ENCODE results near the gene SPG7.
A peak's percentile ranks its signal among the peaks of the same experiment; 100 is the strongest.

Gene SPG7

DNA sequence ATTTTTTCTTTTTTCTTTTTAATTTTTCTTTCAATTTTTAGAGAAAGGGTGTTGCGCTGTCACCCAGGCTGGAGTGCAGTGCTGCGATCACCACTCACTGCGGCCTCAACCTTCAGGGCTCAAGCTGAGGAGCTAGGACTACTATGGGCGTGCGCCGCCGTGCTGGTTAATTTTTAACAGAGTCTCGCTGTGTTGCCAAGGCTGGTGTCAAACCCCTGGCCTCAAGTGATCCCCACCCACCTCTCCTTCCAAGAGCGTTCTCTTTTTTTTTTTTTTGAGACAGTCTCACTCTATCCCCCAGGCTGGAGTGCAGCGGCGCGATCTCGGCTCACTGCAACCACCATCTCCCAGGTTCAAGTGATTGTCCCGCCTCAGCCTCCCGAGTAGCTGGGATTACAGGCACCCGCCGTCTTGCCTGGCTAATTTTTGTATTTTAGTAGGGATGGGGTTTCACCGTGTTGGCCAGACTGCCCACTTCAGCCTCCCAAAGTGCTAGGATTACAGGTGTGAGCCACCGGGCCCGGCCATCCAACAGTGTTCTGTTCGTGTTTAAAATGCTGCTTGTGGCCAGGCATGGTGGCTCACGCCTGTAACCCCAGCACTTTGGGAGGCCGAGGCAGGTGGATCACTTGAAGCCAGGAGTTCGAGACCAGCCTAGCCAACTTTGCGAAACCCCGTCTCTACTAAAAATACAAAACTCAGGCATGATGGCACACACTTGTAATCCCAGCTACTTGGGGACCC, 37.8 kb downstream of the SPG7 start:
- Histone ChIP-seq H2AK5ac (ENCODE audit: low read depth, low read length) (no peak overlapping the region), H3K4ac (ENCODE audit: low read length) (no peak overlapping the region), H3K4me3 (ENCODE audit: low read length in 2 of 2) (no peak overlapping the region), H2BK5ac (ENCODE audit: low read length) (no peak overlapping the region), H3K4me1 (ENCODE audit: control insufficient read depth in 2 of 2, insufficient read depth in 1 of 2, low read depth in 1 of 2, low read length in 2 of 2) (no peaks in the 10 kb centered on the region), H3K14ac (ENCODE audit: low read length) (no peak overlapping the region), H2BK15ac (ENCODE audit: low read length) (no peak overlapping the region), H3K9me3 (replicated peaks in 1 of 2; ENCODE audit: control insufficient read depth in 2 of 2, insufficient read depth in 1 of 2, low read depth in 1 of 2, low read length in 2 of 2) (peaks cover 0 to 3% of the 10 kb centered on the region in 2 donors), H4K8ac (ENCODE audit: low read depth, low read length) (no peak overlapping the region), H2BK120ac (ENCODE audit: low read depth, low read length) (no peak overlapping the region), H3K27me3 (ENCODE audit: control insufficient read depth in 3 of 3, insufficient read depth in 3 of 3, low read depth in 1 of 3, low read length in 3 of 3) (no peaks in the 10 kb centered on the region), H3K79me1 (ENCODE audit: low read depth, low read length) (peaks cover 7% of the 10 kb centered on the region), H4K91ac (ENCODE audit: low read depth, low read length, poor library complexity) (no peak overlapping the region), H2BK12ac (ENCODE audit: low read length) (no peak overlapping the region), H3K4me2 (ENCODE audit: insufficient read depth, low read length, poor library complexity, severe bottlenecking) (no peak overlapping the region), H3K27ac (replicated peaks; ENCODE audit: low read length) (no peak overlapping the region), H3K36me3 (replicated peaks in 1 of 2; ENCODE audit: control insufficient read depth in 2 of 2, insufficient read depth in 2 of 2, low read length in 2 of 2) (peaks cover 47 to 91% of the 10 kb centered on the region in 2 donors), H2AFZ (ENCODE audit: low read length) (no peak overlapping the region), H3K18ac (ENCODE audit: low read length) (no peak overlapping the region), H3K23ac (ENCODE audit: low read depth, low read length, poor library complexity) (no peak overlapping the region), H3K9ac (ENCODE audit: low read depth, low read length, poor library complexity) (no peak overlapping the region)
- no CpG with 5 or more reads among the region's 26 CpGs for WGBS, 2 donors (ENCODE audit: extremely low coverage in 2 of 2, insufficient read length in 2 of 2, insufficient replicate concordance in 1 of 2)
- no peak for DNase-seq (ENCODE audit: low spot score)

- Histone ChIP-seq H2BK5ac (ENCODE audit: low read length) (no peak overlapping the region), H4K91ac (ENCODE audit: low read depth, low read length, poor library complexity) (no peak overlapping the region), H2BK120ac (ENCODE audit: low read depth, low read length) (no peak overlapping the region), H2AK5ac (ENCODE audit: low read depth, low read length) (no peak overlapping the region), H3K27ac (replicated peaks; ENCODE audit: low read length) (no peak overlapping the region), H3K9ac (ENCODE audit: low read depth, low read length, poor library complexity) (no peak overlapping the region), H3K23ac (ENCODE audit: low read depth, low read length, poor library complexity) (no peak overlapping the region), H2BK12ac (ENCODE audit: low read length) (no peak overlapping the region), H2BK15ac (ENCODE audit: low read length) (no peak overlapping the region), H3K4me1 (ENCODE audit: control insufficient read depth in 2 of 2, insufficient read depth in 1 of 2, low read depth in 1 of 2, low read length in 2 of 2) (no peaks in the 10 kb centered on the region), H3K79me1 (ENCODE audit: low read depth, low read length) (peaks cover 2% of the 10 kb centered on the region), H3K9me3 (replicated peaks in 1 of 2; ENCODE audit: control insufficient read depth in 2 of 2, insufficient read depth in 1 of 2, low read depth in 1 of 2, low read length in 2 of 2) (peaks cover 0 to 5% of the 10 kb centered on the region in 2 donors), H2AFZ (ENCODE audit: low read length) (no peak overlapping the region), H3K36me3 (replicated peaks in 1 of 2; ENCODE audit: control insufficient read depth in 2 of 2, insufficient read depth in 2 of 2, low read length in 2 of 2) (peaks cover 44 to 91% of the 10 kb centered on the region in 2 donors), H3K14ac (ENCODE audit: low read length) (no peak overlapping the region), H3K4me3 (ENCODE audit: low read length in 2 of 2) (no peak overlapping the region), H4K8ac (ENCODE audit: low read depth, low read length) (no peak overlapping the region), H3K4me2 (ENCODE audit: insufficient read depth, low read length, poor library complexity, severe bottlenecking) (no peak overlapping the region), H3K18ac (ENCODE audit: low read length) (no peak overlapping the region), H3K27me3 (ENCODE audit: control insufficient read depth in 3 of 3, insufficient read depth in 3 of 3, low read depth in 1 of 3, low read length in 3 of 3) (no peaks in the 10 kb centered on the region), H3K4ac (ENCODE audit: low read length) (no peak overlapping the region)
- DNase-seq (ENCODE audit: low spot score), result no peak
- WGBS, 2 donors (ENCODE audit: extremely low coverage in 2 of 2, insufficient read length in 2 of 2, insufficient replicate concordance in 1 of 2), result no CpG with 5 or more reads among the region's 19 CpGs
Measured at GRCh38 chr16:89546781-89547180, 38.6 kb downstream of the SPG7 start.

- Histone ChIP-seq H4K8ac (ENCODE audit: low read depth, low read length) (no peak overlapping the region), H3K4ac (ENCODE audit: low read length) (no peak overlapping the region), H3K4me3 (ENCODE audit: low read length in 2 of 2) (no peak overlapping the region), H3K23ac (ENCODE audit: low read depth, low read length, poor library complexity) (no peak overlapping the region), H3K36me3 (replicated peaks in 1 of 2; ENCODE audit: control insufficient read depth in 2 of 2, insufficient read depth in 2 of 2, low read length in 2 of 2) (peaks cover 43 to 91% of the 10 kb centered on the region in 2 donors), H2BK12ac (ENCODE audit: low read length) (no peak overlapping the region), H3K27me3 (ENCODE audit: control insufficient read depth in 3 of 3, insufficient read depth in 3 of 3, low read depth in 1 of 3, low read length in 3 of 3) (no peaks in the 10 kb centered on the region), H3K4me1 (ENCODE audit: control insufficient read depth in 2 of 2, insufficient read depth in 1 of 2, low read depth in 1 of 2, low read length in 2 of 2) (no peaks in the 10 kb centered on the region), H3K79me1 (ENCODE audit: low read depth, low read length) (peaks cover 1% of the 10 kb centered on the region), H3K9me3 (replicated peaks in 1 of 2; ENCODE audit: control insufficient read depth in 2 of 2, insufficient read depth in 1 of 2, low read depth in 1 of 2, low read length in 2 of 2) (peaks cover 0 to 5% of the 10 kb centered on the region in 2 donors), H2BK5ac (ENCODE audit: low read length) (no peak overlapping the region), H3K18ac (ENCODE audit: low read length) (no peak overlapping the region), H2BK120ac (ENCODE audit: low read depth, low read length) (no peak overlapping the region), H3K14ac (ENCODE audit: low read length) (no peak overlapping the region), H2BK15ac (ENCODE audit: low read length) (no peak overlapping the region), H2AFZ (ENCODE audit: low read length) (no peak overlapping the region), H3K4me2 (ENCODE audit: insufficient read depth, low read length, poor library complexity, severe bottlenecking) (no peak overlapping the region), H3K9ac (ENCODE audit: low read depth, low read length, poor library complexity) (no peak overlapping the region), H2AK5ac (ENCODE audit: low read depth, low read length) (no peak overlapping the region), H3K27ac (replicated peaks; ENCODE audit: low read length) (no peak overlapping the region), H4K91ac (ENCODE audit: low read depth, low read length, poor library complexity) (no peak overlapping the region)
- DNase-seq (ENCODE audit: low spot score), result no peak
- no CpG with 5 or more reads among the region's 17 CpGs for WGBS, 2 donors (ENCODE audit: extremely low coverage in 2 of 2, insufficient read length in 2 of 2, insufficient replicate concordance in 1 of 2)
Measured at GRCh38 chr16:89547291-89547690, 39.1 kb downstream of the SPG7 start.

GRCh38 chr16:89547860-89548259, 39.7 kb downstream of the SPG7 start:
- no peak overlapping the region for H2BK12ac ChIP-seq (ENCODE audit: low read length)
- H2BK15ac ChIP-seq (ENCODE audit: low read length), result no peak overlapping the region
- H3K18ac ChIP-seq (ENCODE audit: low read length), result no peak overlapping the region
- no peak overlapping the region for H2BK5ac ChIP-seq (ENCODE audit: low read length)
- H3K79me1 ChIP-seq (ENCODE audit: low read depth, low read length), result peaks cover 1% of the 10 kb centered on the region
- peak overlapping the region; percentile 53 for H3K4ac ChIP-seq (ENCODE audit: low read length)
- no peak overlapping the region for H3K4me3 ChIP-seq (ENCODE audit: low read length in 2 of 2)
- peaks cover 47 to 93% of the 10 kb centered on the region in 2 donors for H3K36me3 ChIP-seq (replicated peaks in 1 of 2; ENCODE audit: control insufficient read depth in 2 of 2, insufficient read depth in 2 of 2, low read length in 2 of 2)
- H4K8ac ChIP-seq (ENCODE audit: low read depth, low read length), result no peak overlapping the region
- H3K23ac ChIP-seq (ENCODE audit: low read depth, low read length, poor library complexity), result peak overlapping the region; percentile 95
- no peak for DNase-seq (ENCODE audit: low spot score)
- H2AFZ ChIP-seq (ENCODE audit: low read length), result no peak overlapping the region
- peaks cover 0 to 5% of the 10 kb centered on the region in 2 donors for H3K9me3 ChIP-seq (replicated peaks in 1 of 2; ENCODE audit: control insufficient read depth in 2 of 2, insufficient read depth in 1 of 2, low read depth in 1 of 2, low read length in 2 of 2)
- H4K91ac ChIP-seq (ENCODE audit: low read depth, low read length, poor library complexity), result no peak overlapping the region
- no peak overlapping the region for H3K4me2 ChIP-seq (ENCODE audit: insufficient read depth, low read length, poor library complexity, severe bottlenecking)
- H3K27me3 ChIP-seq (ENCODE audit: control insufficient read depth in 3 of 3, insufficient read depth in 3 of 3, low read depth in 1 of 3, low read length in 3 of 3), result no peaks in the 10 kb centered on the region
- H3K27ac ChIP-seq (replicated peaks; ENCODE audit: low read length), result no peak overlapping the region
- no peak overlapping the region for H3K14ac ChIP-seq (ENCODE audit: low read length)
- no CpG with 5 or more reads among the region's 20 CpGs for WGBS, 2 donors (ENCODE audit: extremely low coverage in 2 of 2, insufficient read length in 2 of 2, insufficient replicate concordance in 1 of 2)
- no peak overlapping the region for H3K9ac ChIP-seq (ENCODE audit: low read depth, low read length, poor library complexity)
- no peak overlapping the region for H2AK5ac ChIP-seq (ENCODE audit: low read depth, low read length)
- no peaks in the 10 kb centered on the region for H3K4me1 ChIP-seq (ENCODE audit: control insufficient read depth in 2 of 2, insufficient read depth in 1 of 2, low read depth in 1 of 2, low read length in 2 of 2)
- no peak overlapping the region for H2BK120ac ChIP-seq (ENCODE audit: low read depth, low read length)
